ENCODE data around the gene ELAVL3. TPM values are rescaled to one million over a fixed set of nuclear protein-coding genes. Genes with fewer than 3 reads are reported as not detected.
A peak's percentile ranks its signal among the peaks of the same experiment; 100 is the strongest.

ELAVL3 gene
- total and polyA plus RNA-seq, 2 of the 8 experiments (the other 6 are each of a cell fraction or from before 2014, with no cell fraction given), result 0.80 to 1.0 TPM

DNA sequence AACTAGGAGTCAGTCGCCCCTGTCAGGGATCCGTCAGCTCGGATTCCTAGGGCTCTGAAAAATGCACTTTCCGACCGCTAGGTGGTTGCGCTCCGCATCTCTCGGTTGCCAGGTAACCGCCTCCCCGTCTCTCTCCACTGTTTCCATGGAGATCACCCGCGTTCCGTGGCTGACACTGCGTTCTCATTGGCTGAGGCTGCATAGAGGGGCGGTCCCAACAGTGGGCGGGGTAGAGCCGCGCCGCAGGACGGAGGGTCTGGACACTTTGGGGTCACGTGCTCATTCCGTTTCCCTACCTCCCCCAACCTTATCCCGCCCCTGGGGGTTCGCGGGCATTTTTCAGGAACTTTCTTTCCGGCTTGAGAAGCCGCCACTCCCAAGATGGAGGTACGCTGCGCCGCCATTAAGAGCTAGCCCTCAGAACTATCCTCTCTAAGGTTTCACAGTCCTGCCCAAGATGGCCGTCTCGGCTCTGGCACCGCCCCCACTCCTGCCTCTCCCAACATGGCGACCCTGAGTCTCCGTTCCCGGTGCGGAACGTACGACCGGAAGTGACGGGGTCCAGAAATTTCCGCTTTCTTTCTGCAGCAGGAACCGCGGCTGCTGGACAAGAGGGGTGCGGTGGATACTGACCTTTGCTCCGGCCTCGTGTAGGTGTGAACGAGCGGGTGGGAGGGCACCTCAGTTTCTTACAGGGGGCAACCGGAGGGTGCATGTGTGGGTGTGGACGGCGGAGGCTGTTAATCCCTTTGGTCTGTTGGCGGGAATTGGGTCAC, 45.6 kb downstream of the ELAVL3 start, which contains the start of the genes ODAD3 and PRKCSH (continued):
- TF ChIP-seq CHD7 (IDR thresholded peaks at IDR 0.05; ENCODE audit: insufficient replicate concordance, low read length) (no peak), FOSL1 (IDR thresholded peaks at IDR 0.05; ENCODE audit: insufficient read depth, low read depth, low read length) (0 out of 2 replicates have a peak, but pooled peaks have one; percentile 36), SIRT6 (IDR thresholded peaks at IDR 0.05; ENCODE audit: low read length) (no peak), YY1 (IDR thresholded peaks at IDR 0.05; ENCODE audit: low read depth, low read length) (peak; percentile 100), GTF2F1 (IDR thresholded peaks at IDR 0.05; ENCODE audit: borderline replicate concordance, low read depth, low read length) (no peak), EP300 (IDR thresholded peaks at IDR 0.05; ENCODE audit: borderline replicate concordance in 1 of 2, low read depth in 2 of 2, low read length in 2 of 2) (peak in 1 of 2 experiments; percentile 51; a peak in 1 of 3 replicates), SP2 (IDR thresholded peaks at IDR 0.05; ENCODE audit: low read length) (no peak), BRCA1 (IDR thresholded peaks at IDR 0.05; ENCODE audit: low read depth, low read length) (no peak), KDM1A (IDR thresholded peaks at IDR 0.05; ENCODE audit: borderline replicate concordance, low read length) (no peak), SRF (IDR thresholded peaks at IDR 0.05; ENCODE audit: low read depth, low read length) (no peak)
